ENCODE data around the gene SLC7A5. TPM values are rescaled to one million over a fixed set of nuclear protein-coding genes. Genes with fewer than 3 reads are reported as not detected.
"Not testable (repeated sequence)": the region's sequence is repeated elsewhere in the genome, so short reads cannot be mapped to it uniquely, and the experiment has no call there.

SLC7A5 gene
- total and polyA plus RNA-seq, 2 donors: 4.3 to 6.6 TPM

- Histone ChIP-seq H3K27me3 (ENCODE audit: control insufficient read depth in 2 of 2, insufficient read depth in 1 of 2, low read length in 1 of 2) (peaks cover 0 to 22% of the 10 kb centered on the region in 2 donors), H3K27ac (ENCODE audit: low read depth in 1 of 2, low read length in 1 of 2) (no peak overlapping the region), H3K36me3 (ENCODE audit: control insufficient read depth in 2 of 2, insufficient read depth in 2 of 2, low read length in 1 of 2) (no peaks in the 10 kb centered on the region), H3K4me1 (ENCODE audit: control insufficient read depth in 2 of 2, insufficient read depth in 2 of 2, low read length in 2 of 2) (peaks cover 0 to 15% of the 10 kb centered on the region in 2 donors), H3K9me3 (ENCODE audit: control insufficient read depth in 2 of 2, insufficient read depth in 1 of 2, low read length in 1 of 2) (no peaks in the 10 kb centered on the region), H3K4me3 (ENCODE audit: low read length in 2 of 2) (no peak overlapping the region)
- WGBS: 76% methylated on average over 17 of the region's 17 CpGs
- DNase-seq (ENCODE audit: low read depth in 6 of 9, low spot score in 9 of 9): no peak
These were observed 10.9 kb upstream of the SLC7A5 start for GRCh38 chr16:87880117-87880696.

GRCh38 chr16:87879411-87880013, 10.2 kb upstream of the SLC7A5 start:
- H3K36me3 ChIP-seq (ENCODE audit: control insufficient read depth in 2 of 2, insufficient read depth in 2 of 2, low read length in 1 of 2); H3K9me3 ChIP-seq (ENCODE audit: control insufficient read depth in 2 of 2, insufficient read depth in 1 of 2, low read length in 1 of 2); H3K4me3 ChIP-seq (ENCODE audit: low read length in 2 of 2); H3K27ac ChIP-seq (ENCODE audit: low read depth in 1 of 2, low read length in 1 of 2); DNase-seq (ENCODE audit: low read depth in 6 of 9, low spot score in 9 of 9): not testable (repeated sequence)
- Histone ChIP-seq H3K4me1 (ENCODE audit: control insufficient read depth in 2 of 2, insufficient read depth in 2 of 2, low read length in 2 of 2) (peaks cover 0 to 20% of the 10 kb centered on the region in 2 donors), H3K27me3 (ENCODE audit: control insufficient read depth in 2 of 2, insufficient read depth in 1 of 2, low read length in 1 of 2) (peaks cover 0 to 22% of the 10 kb centered on the region in 2 donors)
- WGBS: 99% methylated on average over 5 of the region's 5 CpGs

GRCh38 chr16:87878704-87879103, 9.4 kb upstream of the SLC7A5 start:
- H3K27ac ChIP-seq (ENCODE audit: low read depth in 1 of 2, low read length in 1 of 2): no peak overlapping the region
- H3K4me3 ChIP-seq (ENCODE audit: low read length in 2 of 2): no peak overlapping the region
- peaks cover 0 to 22% of the 10 kb centered on the region in 2 donors for H3K4me1 ChIP-seq (ENCODE audit: control insufficient read depth in 2 of 2, insufficient read depth in 2 of 2, low read length in 2 of 2)
- DNase-seq (ENCODE audit: low read depth in 6 of 9, low spot score in 9 of 9): no peak
- WGBS: 95% methylated on average over 5 of the region's 5 CpGs
- no peaks in the 10 kb centered on the region for H3K9me3 ChIP-seq (ENCODE audit: control insufficient read depth in 2 of 2, insufficient read depth in 1 of 2, low read length in 1 of 2)
- H3K36me3 ChIP-seq (ENCODE audit: control insufficient read depth in 2 of 2, insufficient read depth in 2 of 2, low read length in 1 of 2): no peaks in the 10 kb centered on the region
- H3K27me3 ChIP-seq (ENCODE audit: control insufficient read depth in 2 of 2, insufficient read depth in 1 of 2, low read length in 1 of 2): peaks cover 0 to 22% of the 10 kb centered on the region in 2 donors

- H3K4me1 ChIP-seq (ENCODE audit: control insufficient read depth in 2 of 2, insufficient read depth in 2 of 2, low read length in 2 of 2): peaks cover 0 to 22% of the 10 kb centered on the region in 2 donors
- peaks cover 0 to 22% of the 10 kb centered on the region in 2 donors for H3K27me3 ChIP-seq (ENCODE audit: control insufficient read depth in 2 of 2, insufficient read depth in 1 of 2, low read length in 1 of 2)
- H3K27ac ChIP-seq (ENCODE audit: low read depth in 1 of 2, low read length in 1 of 2): no peak overlapping the region
- H3K9me3 ChIP-seq (ENCODE audit: control insufficient read depth in 2 of 2, insufficient read depth in 1 of 2, low read length in 1 of 2): no peaks in the 10 kb centered on the region
- peak in 2 of 9 donors; percentile 41 to 61 for DNase-seq (ENCODE audit: low read depth in 6 of 9, low spot score in 9 of 9)
- H3K4me3 ChIP-seq (ENCODE audit: low read length in 2 of 2): no peak overlapping the region
- no peaks in the 10 kb centered on the region for H3K36me3 ChIP-seq (ENCODE audit: control insufficient read depth in 2 of 2, insufficient read depth in 2 of 2, low read length in 1 of 2)
- WGBS: 89% methylated on average over 19 of the region's 19 CpGs
These were observed 8.7 kb upstream of the SLC7A5 start for GRCh38 chr16:87877942-87878507.

GRCh38 chr16:87874639-87875427, 5.5 kb upstream of the SLC7A5 start:
- Histone ChIP-seq H3K36me3 (ENCODE audit: control insufficient read depth in 2 of 2, insufficient read depth in 2 of 2, low read length in 1 of 2) (no peaks in the 10 kb centered on the region), H3K4me3 (ENCODE audit: low read length in 2 of 2) (no peak overlapping the region), H3K27ac (ENCODE audit: low read depth in 1 of 2, low read length in 1 of 2) (peak overlapping the region in 1 of 2 donors; percentile 50), H3K27me3 (ENCODE audit: control insufficient read depth in 2 of 2, insufficient read depth in 1 of 2, low read length in 1 of 2) (peaks cover 0 to 2% of the 10 kb centered on the region in 2 donors), H3K4me1 (ENCODE audit: control insufficient read depth in 2 of 2, insufficient read depth in 2 of 2, low read length in 2 of 2) (peaks cover 3 to 32% of the 10 kb centered on the region in 2 donors), H3K9me3 (ENCODE audit: control insufficient read depth in 2 of 2, insufficient read depth in 1 of 2, low read length in 1 of 2) (no peaks in the 10 kb centered on the region)
- WGBS: 69% methylated on average over 24 of the region's 24 CpGs
- DNase-seq (ENCODE audit: low read depth in 6 of 9, low spot score in 9 of 9): peak in 3 of 9 donors; percentile 45 to 78 (median 63)

GRCh38 chr16:87870418-87871291, 1.3 kb upstream of the SLC7A5 start:
- WGBS: 93% methylated on average over 24 of the region's 24 CpGs
- peaks cover 5 to 43% of the 10 kb centered on the region in 2 donors for H3K4me1 ChIP-seq (ENCODE audit: control insufficient read depth in 2 of 2, insufficient read depth in 2 of 2, low read length in 2 of 2)
- not testable (repeated sequence) for H3K27ac ChIP-seq (ENCODE audit: low read depth in 1 of 2, low read length in 1 of 2); DNase-seq (ENCODE audit: low read depth in 6 of 9, low spot score in 9 of 9); H3K9me3 ChIP-seq (ENCODE audit: control insufficient read depth in 2 of 2, insufficient read depth in 1 of 2, low read length in 1 of 2); H3K27me3 ChIP-seq (ENCODE audit: control insufficient read depth in 2 of 2, insufficient read depth in 1 of 2, low read length in 1 of 2); H3K4me3 ChIP-seq (ENCODE audit: low read length in 2 of 2); H3K36me3 ChIP-seq (ENCODE audit: control insufficient read depth in 2 of 2, insufficient read depth in 2 of 2, low read length in 1 of 2)

GRCh38 chr16:87869879-87870417, 641 bp upstream of the SLC7A5 start:
- H3K9me3 ChIP-seq (ENCODE audit: control insufficient read depth in 2 of 2, insufficient read depth in 1 of 2, low read length in 1 of 2); H3K4me3 ChIP-seq (ENCODE audit: low read length in 2 of 2); H3K27me3 ChIP-seq (ENCODE audit: control insufficient read depth in 2 of 2, insufficient read depth in 1 of 2, low read length in 1 of 2); H3K27ac ChIP-seq (ENCODE audit: low read depth in 1 of 2, low read length in 1 of 2); DNase-seq (ENCODE audit: low read depth in 6 of 9, low spot score in 9 of 9); H3K36me3 ChIP-seq (ENCODE audit: control insufficient read depth in 2 of 2, insufficient read depth in 2 of 2, low read length in 1 of 2): not testable (repeated sequence)
- WGBS: 87% methylated on average over 18 of the region's 18 CpGs
- peaks cover 5 to 38% of the 10 kb centered on the region in 2 donors for H3K4me1 ChIP-seq (ENCODE audit: control insufficient read depth in 2 of 2, insufficient read depth in 2 of 2, low read length in 2 of 2)

- H3K4me1 ChIP-seq (ENCODE audit: control insufficient read depth in 2 of 2, insufficient read depth in 2 of 2, low read length in 2 of 2): peaks cover 5 to 32% of the 10 kb centered on the region in 2 donors
- H3K36me3 ChIP-seq (ENCODE audit: control insufficient read depth in 2 of 2, insufficient read depth in 2 of 2, low read length in 1 of 2); H3K9me3 ChIP-seq (ENCODE audit: control insufficient read depth in 2 of 2, insufficient read depth in 1 of 2, low read length in 1 of 2); H3K27me3 ChIP-seq (ENCODE audit: control insufficient read depth in 2 of 2, insufficient read depth in 1 of 2, low read length in 1 of 2); H3K27ac ChIP-seq (ENCODE audit: low read depth in 1 of 2, low read length in 1 of 2): not testable (repeated sequence)
- H3K4me3 ChIP-seq (ENCODE audit: low read length in 2 of 2): peak overlapping the region; percentile 52 to 58
- 15% methylated on average over 37 of the region's 37 CpGs for WGBS
- peak in 1 of 9 donors; percentile 52 for DNase-seq (ENCODE audit: low read depth in 6 of 9, low spot score in 9 of 9)
These were observed 865 bp downstream of the SLC7A5 start for GRCh38 chr16:87868254-87869029.

Measured in thymus (tissue), 11 donors.